Activated B cell treated with CpG ODN at 0.5 μM for 24 hours (primary cell): ENCODE data around the gene EIF2S3. TPM values are rescaled to one million over a fixed set of nuclear protein-coding genes. Genes with fewer than 3 reads are reported as not detected.
"Not testable (repeated sequence)": the region's sequence is repeated elsewhere in the genome, so short reads cannot be mapped to it uniquely, and the experiment has no call there.

ENCODE experiments used
- ATAC-seq: fragments of 200-7000 bp; cut with Tn5 transposase; one replicate; pipeline ENCODE4 v1.10.0; 2021; ENCODE audit warnings: low read depth, mild to moderate bottlenecking, moderate library complexity
- CTCF ChIA-PET: fragments of 350-600 bp; sonication (Branson Sonifier 250); formaldehyde crosslinking; loops from one replicate; lab custom pipeline; 2021; ENCODE audit warnings: antibody characterized with exemption; lab: Charles Lee
- POLR2A ChIA-PET: fragments of 350-600 bp; sonication (Branson Sonifier 250); formaldehyde crosslinking; loops from one replicate; lab custom pipeline; 2021; ENCODE audit warnings: antibody characterized with exemption; lab: Charles Lee
- DNase-seq: peaks from one replicate; pipeline ENCODE4 v3.0.0; 2022
- H3K27ac Mint-ChIP-seq: one replicate; pipeline ENCODE4 v1.8.0; 2020; ENCODE audit warnings: mixed read lengths
- H3K27me3 Mint-ChIP-seq: one replicate; pipeline ENCODE4 v1.8.0; 2021; ENCODE audit warnings: mixed read lengths
- H3K36me3 Mint-ChIP-seq: one replicate; pipeline ENCODE4 v1.8.0; 2021; ENCODE audit warnings: low read depth, mixed read lengths
- H3K4me1 Mint-ChIP-seq: one replicate; pipeline ENCODE4 v1.8.0; 2021; ENCODE audit warnings: mixed read lengths
- H3K4me3 Mint-ChIP-seq: one replicate; pipeline ENCODE4 v1.8.0; 2020; ENCODE audit warnings: mild to moderate bottlenecking, mixed read lengths
- H3K9me3 Mint-ChIP-seq: one replicate; pipeline ENCODE4 v1.8.0; 2020; ENCODE audit warnings: mixed read lengths
- CTCF ChIP-seq: fragments of 200-600 bp; IDR thresholded peaks from one replicate; pipeline ENCODE4 v1.8.0; 2022; ENCODE audit warnings: antibody characterized with exemption, mild to moderate bottlenecking
- intact Hi-C: fragments of 100-400 bp; cut with micrococcal nuclease; formaldehyde crosslinking; loops from one replicate; pipeline ENCODE4 v1.15.1; 2024
- total RNA-seq: library from RNA; stranded (reverse); gene quantifications from 2 replicates; pipeline ENCODE4 v1.2.3, GENCODE V29; 2022

EIF2S3 gene
- total RNA-seq, 1 donor from 2014 or later, result 314 TPM

- ChIA-PET CTCF (interaction anchor here (0.9 kb wide), 1 partner anchor 25 kb away, joined by 4 read pairs; no protein-coding TSS in a partner anchor), POLR2A (interaction anchor here (0.7 kb wide), 1 partner anchor 25 kb away, joined by 3 read pairs; no protein-coding TSS in a partner anchor)
- peak overlapping the region; percentile 32 for H3K4me3 Mint-ChIP-seq
- H3K27me3 Mint-ChIP-seq, ATAC-seq, DNase-seq, H3K4me1 Mint-ChIP-seq, H3K36me3 Mint-ChIP-seq, H3K9me3 Mint-ChIP-seq, H3K27ac Mint-ChIP-seq: not testable (repeated sequence)
- intact Hi-C loops, result loop anchor here (5.0 to 10.0 kb wide), 3 partner anchors 96 to 417 kb away; partner anchors contain the start of gene PDK3
These were observed 4.0 kb upstream of the EIF2S3 start for GRCh38 chrX:24050522-24051318.

- POLR2A ChIA-PET, result interaction anchor here (0.6 to 3.2 kb wide), 22 partner anchors 8 to 388 kb away, joined by 3 to 113 read pairs (median 6); partner anchors contain the start of genes ACOT9, APOO, CXorf58 and KLHL15
- intact Hi-C loops, result loop anchor here (2.0 to 10.0 kb wide), 4 partner anchors 100 to 360 kb away; partner anchors contain the start of gene ACOT9
- Mint-ChIP-seq H3K27me3 (no peaks in the 10 kb centered on the region), H3K27ac (peak overlapping the region; percentile 99), H3K4me1 (peaks cover 4% of the 10 kb centered on the region), H3K36me3 (peaks cover 17% of the 10 kb centered on the region), H3K9me3 (no peaks in the 10 kb centered on the region), H3K4me3 (no peak overlapping the region)
- ATAC-seq, result peak; percentile 8
- CTCF ChIA-PET, result interaction anchor here (0.6 to 2.5 kb wide), 5 partner anchors 29 to 426 kb away, joined by 3 to 32 read pairs (median 19); partner anchors contain the start of genes APOO, CXorf58, KLHL15 and SAT1
- TF ChIP-seq CTCF, result no peak
- DNase-seq, result no peak
These were observed 244 bp downstream of the EIF2S3 start for GRCh38 chrX:24055043-24055356.

- Mint-ChIP-seq H3K9me3 (no peaks in the 10 kb centered on the region), H3K4me1 (no peaks in the 10 kb centered on the region), H3K4me3 (no peak overlapping the region), H3K27me3 (no peaks in the 10 kb centered on the region), H3K36me3 (peaks cover 59% of the 10 kb centered on the region), H3K27ac (no peak overlapping the region)
- ATAC-seq (no peak), DNase-seq (no peak)
- ChIA-PET POLR2A (interaction anchor here (1.1 kb wide), 1 partner anchor 9 kb away, joined by 5 read pairs; the partner anchor contains the start of gene EIF2S3), CTCF (no interaction called here)
- intact Hi-C loops, result no loop called here
- no peak for TF ChIP-seq CTCF
These were observed 8.7 kb downstream of the EIF2S3 start for GRCh38 chrX:24063488-24063887.

GRCh38 chrX:24069877-24070276 lies 15.1 kb downstream of the EIF2S3 start:
- ChIA-PET CTCF (no interaction called here), POLR2A (no interaction called here)
- TF ChIP-seq CTCF, result no peak
- Mint-ChIP-seq H3K4me1 (no peaks in the 10 kb centered on the region), H3K36me3 (peaks cover 60% of the 10 kb centered on the region), H3K9me3 (no peaks in the 10 kb centered on the region), H3K4me3 (no peak overlapping the region), H3K27ac (no peak overlapping the region), H3K27me3 (no peaks in the 10 kb centered on the region)
- ATAC-seq (no peak), DNase-seq (no peak)
- intact Hi-C loops, result no loop called here

GRCh38 chrX:24079411-24079810 lies 24.7 kb downstream of the EIF2S3 start:
- CTCF ChIA-PET, result no interaction called here
- no peak for DNase-seq
- Mint-ChIP-seq H3K36me3 (peaks cover 38% of the 10 kb centered on the region), H3K4me1 (peaks cover 3% of the 10 kb centered on the region), H3K4me3 (no peak overlapping the region), H3K9me3 (no peaks in the 10 kb centered on the region), H3K27me3 (no peaks in the 10 kb centered on the region), H3K27ac (no peak overlapping the region)
- POLR2A ChIA-PET, result no interaction called here
- no peak for ATAC-seq
- no peak for TF ChIP-seq CTCF
- intact Hi-C loops, result no loop called here

- not testable (repeated sequence) for H3K27me3 Mint-ChIP-seq
These were observed 25.5 kb downstream of the EIF2S3 start for GRCh38 chrX:24080245-24080644.

More at GRCh38 chrX:24080245-24080644, 25.5 kb downstream of the EIF2S3 start:
- H3K36me3 Mint-ChIP-seq, result peaks cover 32% of the 10 kb centered on the region
- H3K4me1 Mint-ChIP-seq, POLR2A ChIA-PET, CTCF ChIA-PET, H3K9me3 Mint-ChIP-seq, H3K27ac Mint-ChIP-seq, H3K4me3 Mint-ChIP-seq, DNase-seq, ATAC-seq: not testable (repeated sequence)
- intact Hi-C loops, result loop anchor here (5.0 kb wide), 1 partner anchor 87 kb away; no protein-coding TSS in a partner anchor
